Measurements from ENCODE around the gene VWA8.

VWA8 gene

GRCh38 chr13:41694545-41695301 is 266.2 kb downstream of the VWA8 start:
- peak; percentile 86 for DNase-seq (ENCODE audit: extremely low read depth, low read depth)
- no peak overlapping the region for H3K4me3 ChIP-seq (replicated peaks; ENCODE audit: low read depth, low read length)
- TF ChIP-seq CTCF (IDR thresholded peaks at IDR 0.05; ENCODE audit: low read depth, low read length, missing control alignments), result no peak

- TF ChIP-seq CTCF (IDR thresholded peaks at IDR 0.05; ENCODE audit: low read depth, low read length, missing control alignments), result no peak
- no peak for DNase-seq (ENCODE audit: extremely low read depth, low read depth)
- no peak overlapping the region for H3K4me3 ChIP-seq (replicated peaks; ENCODE audit: low read depth, low read length)
These were observed 267.5 kb downstream of the VWA8 start for GRCh38 chr13:41693434-41693833.

- H3K4me3 ChIP-seq (replicated peaks; ENCODE audit: low read depth, low read length), result no peak overlapping the region
These were observed 269.6 kb downstream of the VWA8 start for GRCh38 chr13:41691274-41691673.

GRCh38 chr13:41682766-41683165 is 278.1 kb downstream of the VWA8 start:
- TF ChIP-seq CTCF (IDR thresholded peaks at IDR 0.05; ENCODE audit: low read depth, low read length, missing control alignments), result no peak
- no peak overlapping the region for H3K4me3 ChIP-seq (replicated peaks; ENCODE audit: low read depth, low read length)
- DNase-seq (ENCODE audit: extremely low read depth, low read depth), result no peak

More at GRCh38 chr13:41691274-41691673, 269.6 kb downstream of the VWA8 start:
- no peak for TF ChIP-seq CTCF (IDR thresholded peaks at IDR 0.05; ENCODE audit: low read depth, low read length, missing control alignments)
- no peak for DNase-seq (ENCODE audit: extremely low read depth, low read depth)

GRCh38 chr13:41682001-41682400 is 278.9 kb downstream of the VWA8 start:
- H3K4me3 ChIP-seq (replicated peaks; ENCODE audit: low read depth, low read length), result no peak overlapping the region
- no peak for DNase-seq (ENCODE audit: extremely low read depth, low read depth)
- TF ChIP-seq CTCF (IDR thresholded peaks at IDR 0.05; ENCODE audit: low read depth, low read length, missing control alignments), result no peak

- no peak overlapping the region for H3K4me3 ChIP-seq (replicated peaks; ENCODE audit: low read depth, low read length)
- no peak for DNase-seq (ENCODE audit: extremely low read depth, low read depth)
- TF ChIP-seq CTCF (IDR thresholded peaks at IDR 0.05; ENCODE audit: low read depth, low read length, missing control alignments), result no peak
These were observed 279.3 kb downstream of the VWA8 start for GRCh38 chr13:41681587-41681986.

- no peak overlapping the region for H3K4me3 ChIP-seq (replicated peaks; ENCODE audit: low read depth, low read length)
- no peak for DNase-seq (ENCODE audit: extremely low read depth, low read depth)
- TF ChIP-seq CTCF (IDR thresholded peaks at IDR 0.05; ENCODE audit: low read depth, low read length, missing control alignments), result no peak
These were observed 280.0 kb downstream of the VWA8 start for GRCh38 chr13:41680900-41681299.

Measured in HFF-Myc (cell line).